HG03571 (cell line): ENCODE data around the gene KLHDC7B.
"Not testable (repeated sequence)": the region's sequence is repeated elsewhere in the genome, so short reads cannot be mapped to it uniquely, and the experiment has no call there.

Experiments
- ATAC-seq: cut with Tn5 transposase; IDR thresholded peaks from one replicate; pipeline ENCODE4 v1.9.1; 2021; ENCODE audit not compliant: unreplicated experiment

The KLHDC7B gene

DNA sequence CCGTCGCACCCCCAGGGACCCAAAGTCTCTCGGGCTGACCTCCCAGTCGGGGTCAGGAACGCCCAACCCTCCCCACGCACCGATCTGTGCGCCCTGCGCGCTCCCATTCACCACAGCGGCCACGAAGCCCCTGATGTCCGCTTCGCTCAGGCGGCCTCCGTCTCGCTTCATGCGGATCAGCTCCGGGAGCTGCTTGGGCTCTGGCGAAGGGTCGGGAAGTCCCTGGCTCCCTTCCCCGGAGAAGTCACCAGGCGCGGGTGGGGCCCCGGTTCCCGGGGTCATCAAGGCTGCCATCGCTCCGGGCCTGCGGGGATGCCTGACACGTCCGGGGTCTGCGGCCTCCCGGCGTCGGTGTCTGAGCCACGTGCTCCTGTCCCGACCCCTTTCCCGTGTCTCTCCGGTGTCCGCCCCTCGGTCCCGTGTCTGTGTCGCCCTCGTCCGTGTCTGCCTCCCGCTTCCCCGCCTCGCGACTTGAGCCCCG, 16.2 kb upstream of the KLHDC7B start:
- ATAC-seq = no peak

DNA sequence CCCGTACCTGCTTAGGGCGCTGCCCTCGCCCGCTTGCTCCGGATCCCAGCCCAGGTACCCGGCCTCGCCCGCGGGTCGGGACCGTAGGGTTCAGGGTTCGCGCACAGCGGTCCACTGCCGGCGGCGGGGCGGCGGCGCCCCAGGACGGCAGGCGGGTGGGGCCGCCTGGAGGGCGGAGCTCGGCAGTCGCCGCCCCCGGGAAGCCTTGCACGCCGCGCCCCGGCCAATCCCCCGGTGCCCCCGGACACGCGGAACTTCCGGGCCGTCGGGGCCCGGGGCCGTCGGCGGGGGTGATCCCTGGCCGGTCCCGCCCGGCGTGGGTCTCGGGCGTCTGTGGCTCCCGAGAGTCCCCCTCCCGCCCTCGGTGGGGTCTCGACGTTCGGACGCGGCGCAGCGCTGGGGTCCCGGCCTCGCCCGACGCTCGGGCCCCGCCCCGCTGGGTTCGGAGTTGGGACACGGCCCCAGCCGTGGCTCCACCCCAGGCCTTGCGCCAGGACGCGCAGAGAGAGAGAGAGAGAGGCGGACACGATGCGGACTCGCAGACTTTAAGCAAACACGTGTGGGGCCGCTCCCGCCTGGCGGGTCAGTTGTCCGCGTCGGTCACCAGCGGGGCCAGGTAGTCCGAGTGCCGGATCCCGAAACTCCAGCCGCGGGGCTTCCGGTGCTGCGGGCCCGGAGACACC, 15.7 kb upstream of the KLHDC7B start, which contains the start of gene TYMP:
TYMP (minus strand) TSS at position 116 of the 683 bp plus-strand sequence. CDS start 303 bp downstream, outside the sequence.
- ATAC-seq = no peak

DNA sequence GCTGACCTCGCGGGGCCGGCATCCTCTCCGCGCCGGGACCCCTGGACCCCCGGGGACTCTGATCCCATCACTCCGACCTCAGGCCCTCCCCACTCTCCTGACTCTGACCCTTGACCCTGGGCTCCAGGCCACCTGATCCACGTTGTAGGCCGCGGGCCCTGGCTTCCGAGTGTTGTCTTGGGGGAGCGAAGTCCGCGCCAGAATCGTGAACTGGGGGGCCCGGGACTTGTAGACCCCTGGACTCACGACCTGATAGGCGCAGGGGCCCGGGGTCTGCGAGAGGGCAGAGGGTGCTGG, 15.2 kb upstream of the KLHDC7B start:
- no peak for ATAC-seq

DNA sequence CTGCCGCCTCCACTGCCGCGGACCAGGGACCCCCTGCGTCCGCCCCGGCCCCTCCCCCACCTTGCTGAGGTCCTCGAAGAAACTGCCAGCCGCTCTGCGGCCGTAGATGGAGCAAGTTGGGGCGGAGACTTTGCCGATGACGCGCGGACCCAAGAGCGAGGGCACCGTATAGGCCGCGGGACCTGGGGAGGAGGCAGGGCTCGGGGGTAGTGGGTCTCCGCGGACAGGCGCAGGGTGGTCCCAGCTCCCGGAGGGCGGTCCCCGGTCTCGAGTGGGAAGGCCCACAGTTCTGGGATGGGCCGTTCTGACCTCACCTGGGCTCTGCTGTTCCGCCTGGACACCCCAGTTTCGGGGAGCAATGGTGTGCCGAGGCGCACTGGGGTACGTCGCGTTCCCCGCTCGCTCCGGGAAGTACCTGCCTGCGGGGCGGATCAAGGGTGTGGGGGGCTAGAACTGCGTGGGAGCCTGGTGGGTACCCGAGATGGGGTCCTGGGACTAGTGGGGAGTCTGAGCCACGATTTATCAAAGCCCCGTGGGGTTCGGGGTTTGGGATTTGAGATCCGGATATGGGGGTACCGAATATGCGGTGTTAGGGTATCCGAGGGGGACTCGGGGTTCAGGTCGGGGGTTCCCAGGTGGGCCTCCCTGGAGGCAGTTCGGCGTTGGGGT, 14.7 kb upstream of the KLHDC7B start:
- ATAC-seq = peak; percentile 26

DNA sequence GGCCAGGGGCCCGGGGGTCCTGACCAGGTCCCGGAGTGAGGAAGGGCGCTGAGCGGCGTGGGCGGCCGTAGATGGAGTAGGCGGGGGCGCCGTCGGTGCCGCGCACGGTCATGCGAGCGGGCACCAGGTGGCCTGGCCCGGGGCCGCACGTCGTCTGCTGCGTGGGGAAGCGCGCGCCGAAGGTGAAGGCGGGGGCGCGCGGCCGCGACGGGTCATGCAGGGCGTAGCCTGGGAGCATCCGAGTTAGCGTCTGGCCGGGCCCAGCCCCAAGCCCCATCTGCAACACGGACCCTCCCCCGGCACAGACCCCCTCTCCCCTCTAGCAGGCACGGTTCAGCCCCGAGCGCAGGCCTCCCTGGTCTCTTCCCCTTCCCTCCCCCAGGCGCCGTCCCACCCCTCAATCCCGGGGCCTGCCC, 14.1 kb upstream of the KLHDC7B start:
- no peak for ATAC-seq

DNA sequence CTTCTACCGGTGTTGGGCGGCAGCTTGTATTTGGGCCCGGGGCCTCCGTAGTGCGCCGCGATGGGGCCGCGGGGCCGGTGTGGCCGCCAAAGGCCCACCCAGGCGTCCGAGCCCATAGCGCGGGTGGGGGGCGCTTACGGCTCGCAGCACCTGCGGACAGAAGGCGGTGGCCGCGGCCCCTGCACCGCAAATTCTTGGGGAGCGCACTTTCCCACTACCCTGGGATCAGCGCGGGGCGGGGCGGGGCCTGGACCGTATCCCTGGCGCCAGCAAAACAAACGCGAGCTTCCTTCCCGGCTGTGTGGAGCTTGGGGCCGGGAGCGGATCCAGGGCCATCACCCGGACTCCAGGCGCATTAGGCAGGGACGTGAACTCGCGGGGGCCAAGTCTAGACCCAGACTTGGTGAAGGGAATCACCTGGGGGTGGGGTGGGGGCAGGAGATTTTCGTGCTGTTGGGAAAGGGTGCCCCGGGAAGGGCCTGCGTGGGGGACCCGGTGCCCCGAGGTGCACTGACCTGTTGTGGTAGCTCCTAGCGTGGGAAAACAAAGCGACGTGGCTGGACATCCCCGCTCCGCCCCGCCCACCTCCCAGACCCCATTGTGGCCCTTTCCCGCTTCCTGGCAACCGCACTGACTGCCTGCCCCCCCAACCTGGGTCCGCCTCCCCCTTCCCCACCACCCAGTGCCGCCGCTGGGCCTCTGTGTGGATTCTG, 13.6 kb upstream of the KLHDC7B start:
- ATAC-seq = no peak

DNA sequence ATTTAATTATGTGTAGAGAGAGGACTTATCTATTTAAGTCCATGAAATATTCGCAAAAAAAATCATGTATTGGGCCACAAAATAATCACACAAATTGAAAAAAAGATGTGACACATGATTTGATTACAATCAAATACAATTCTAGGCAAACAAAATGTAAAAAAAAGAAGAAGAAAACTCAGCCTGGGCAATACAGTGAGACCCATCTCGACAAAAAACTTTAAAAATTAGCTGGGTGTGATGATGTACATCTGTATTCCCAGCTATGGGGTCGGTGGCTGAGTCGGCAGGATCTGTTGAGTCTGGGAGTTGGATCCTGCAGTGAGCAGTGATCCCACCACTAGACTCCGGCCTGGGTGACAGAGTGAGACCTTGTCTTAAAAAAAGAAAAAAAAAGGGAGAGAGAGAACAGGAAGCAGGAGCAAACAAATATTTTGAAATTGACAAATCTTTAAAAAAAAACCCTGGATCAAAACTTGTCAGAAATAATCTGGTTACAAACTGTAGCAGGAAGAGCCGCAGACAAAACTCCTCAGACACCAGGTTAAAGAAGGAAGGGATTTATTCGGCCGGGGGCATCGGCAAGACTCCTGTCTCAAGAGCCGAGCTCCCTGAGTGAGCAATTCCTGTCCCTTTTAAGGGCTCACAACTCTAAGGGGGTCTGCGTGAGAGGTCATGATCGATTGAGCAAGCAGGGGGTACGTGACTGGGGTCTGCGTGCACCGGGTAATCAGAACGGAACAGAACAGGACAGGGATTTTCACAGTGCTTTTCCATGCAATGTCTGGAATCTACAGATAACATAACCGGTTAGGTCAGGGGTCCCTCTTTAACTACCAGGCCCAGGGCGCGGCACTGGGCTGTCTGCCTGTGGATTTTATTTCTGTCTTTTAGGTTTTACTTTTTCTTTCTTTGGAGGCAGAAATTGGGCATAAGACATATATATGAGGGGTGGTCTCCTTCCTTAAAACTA, 12.6 kb upstream of the KLHDC7B start:
- no peak for ATAC-seq

DNA sequence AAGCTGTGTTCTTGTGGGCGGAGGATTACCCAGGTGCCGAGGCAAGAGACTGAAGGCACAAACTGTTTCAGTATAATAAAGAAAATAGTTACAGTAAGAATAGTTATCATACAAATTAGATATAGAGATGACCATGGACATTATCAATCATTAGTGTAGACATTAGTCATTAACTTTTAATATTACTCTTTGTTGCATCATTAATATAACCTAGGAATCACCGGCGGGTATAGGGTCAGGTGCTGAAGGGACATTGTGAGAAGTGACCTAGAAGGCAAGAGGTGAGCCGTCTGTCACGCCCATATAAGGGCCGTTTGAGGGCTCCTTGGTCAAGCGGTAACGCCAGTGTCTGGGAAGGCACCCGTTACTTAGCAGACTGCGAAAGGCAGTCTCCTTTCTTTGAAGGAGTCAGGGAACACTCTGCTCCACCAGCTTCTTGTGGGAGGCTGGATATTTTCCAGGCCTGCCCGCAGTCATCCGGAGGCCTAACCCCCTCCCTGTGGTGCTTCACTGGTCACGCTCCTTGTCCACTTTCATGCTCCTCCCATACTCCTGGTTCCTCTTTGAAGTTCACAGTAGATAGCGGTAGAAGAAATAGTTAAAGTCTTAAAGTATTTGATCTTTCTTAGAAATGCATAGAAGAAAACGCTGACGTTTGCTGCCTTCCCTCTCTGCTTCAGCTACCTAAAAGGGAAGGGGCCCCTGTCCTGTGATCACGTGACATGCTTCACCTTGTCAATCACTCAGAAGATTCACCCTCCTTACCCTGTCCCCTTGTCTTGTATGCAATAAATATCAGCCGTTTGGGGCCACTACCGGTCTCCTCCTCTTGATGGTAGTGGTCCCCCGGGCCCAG, 11.6 kb upstream of the KLHDC7B start:
- not testable (repeated sequence) for ATAC-seq

DNA sequence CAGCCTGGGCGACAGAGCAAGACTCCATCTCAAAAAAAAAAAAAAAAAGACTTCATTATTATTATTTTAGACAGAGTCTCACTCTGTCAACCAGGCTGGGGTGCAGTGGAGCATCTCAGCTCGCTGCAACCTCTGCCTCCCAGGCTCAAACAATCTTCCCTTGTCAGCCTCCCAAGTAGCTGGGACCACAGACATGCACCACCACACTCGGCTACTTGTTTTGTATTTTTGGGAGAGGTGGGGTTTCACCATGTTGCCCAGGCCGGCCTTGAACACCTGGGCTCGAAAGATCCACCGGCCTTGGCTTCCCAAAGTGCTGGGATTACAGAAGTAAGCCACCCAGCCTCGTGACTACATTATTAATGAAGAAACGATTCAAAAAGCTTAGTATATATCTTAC, 10.6 kb upstream of the KLHDC7B start:
- ATAC-seq = no peak

DNA sequence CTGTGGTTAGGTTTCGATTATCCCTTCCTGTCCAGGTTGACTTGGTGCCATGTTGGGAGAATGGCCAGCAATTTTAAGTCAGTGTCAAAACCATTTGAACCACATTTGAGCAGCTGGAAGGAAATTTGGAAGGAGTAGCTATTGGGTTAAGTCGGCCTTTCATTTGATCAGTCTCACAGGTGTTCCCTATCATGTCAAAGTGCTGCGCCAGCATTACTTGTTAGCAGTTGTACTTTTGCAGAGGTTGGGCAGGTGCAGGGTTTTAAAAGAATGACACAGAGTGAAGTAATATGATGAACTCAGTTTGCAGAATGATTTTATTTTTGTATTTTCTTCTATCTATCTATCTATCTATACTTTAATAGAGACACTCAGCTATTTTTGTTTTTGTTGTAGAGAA, 9.5 kb upstream of the KLHDC7B start:
- no peak for ATAC-seq

DNA sequence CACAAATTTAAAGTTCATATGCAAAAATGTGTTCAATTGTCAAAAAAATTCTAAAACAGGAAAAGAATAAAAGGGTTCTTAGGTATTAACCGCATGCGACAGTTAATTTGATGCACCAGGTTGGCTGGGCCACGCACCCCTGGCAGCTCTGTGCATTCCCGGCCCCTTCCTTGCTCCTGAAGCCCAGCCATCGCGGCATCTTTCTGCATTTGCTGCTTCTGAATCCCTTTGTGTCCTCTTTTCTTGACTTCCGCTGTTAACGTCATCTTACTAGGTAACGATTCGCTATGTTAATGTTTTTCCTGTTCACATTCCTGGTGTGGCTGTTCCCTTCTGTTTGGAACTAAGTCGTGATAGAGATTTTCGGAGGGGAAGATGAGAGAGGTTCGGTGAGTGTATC, 7.9 kb upstream of the KLHDC7B start:
- ATAC-seq = no peak

DNA sequence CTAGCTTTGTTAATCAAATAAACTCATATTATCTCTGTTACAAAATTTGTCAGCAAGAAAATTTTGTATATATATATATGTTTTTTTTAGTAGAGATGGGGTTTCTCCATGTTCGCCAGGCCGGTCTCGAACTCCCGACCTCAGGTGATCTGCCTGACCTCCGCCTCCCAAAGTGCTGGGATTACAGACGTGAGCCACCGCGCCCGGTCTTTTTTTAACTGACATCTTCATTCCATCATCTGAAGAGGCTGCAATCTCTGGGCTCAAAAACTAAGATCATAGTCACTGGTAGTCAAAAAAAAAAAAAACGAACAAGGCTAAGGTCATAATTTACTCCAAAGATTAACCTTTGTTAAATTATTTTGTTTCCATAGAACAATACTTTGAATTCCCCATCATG, 5.3 kb upstream of the KLHDC7B start:
- no peak for ATAC-seq

DNA sequence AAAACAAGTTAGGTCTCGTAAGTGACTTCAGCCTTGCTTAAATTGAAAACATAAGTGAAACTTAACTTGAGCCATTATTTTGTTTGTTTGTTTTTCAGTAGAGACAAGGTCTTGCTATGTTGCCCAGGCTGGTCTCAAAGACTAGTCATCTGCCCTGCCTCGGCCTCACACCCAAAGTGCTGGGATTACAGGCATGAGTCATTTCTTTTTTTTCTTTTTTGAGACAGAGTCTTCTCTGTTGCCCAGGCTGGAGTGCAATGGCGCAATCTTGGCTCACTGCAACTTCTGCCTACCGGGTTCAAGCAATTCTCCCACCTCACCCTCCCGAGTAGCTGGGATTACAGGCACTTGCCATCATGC, 4.1 kb upstream of the KLHDC7B start:
- not testable (repeated sequence) for ATAC-seq

DNA sequence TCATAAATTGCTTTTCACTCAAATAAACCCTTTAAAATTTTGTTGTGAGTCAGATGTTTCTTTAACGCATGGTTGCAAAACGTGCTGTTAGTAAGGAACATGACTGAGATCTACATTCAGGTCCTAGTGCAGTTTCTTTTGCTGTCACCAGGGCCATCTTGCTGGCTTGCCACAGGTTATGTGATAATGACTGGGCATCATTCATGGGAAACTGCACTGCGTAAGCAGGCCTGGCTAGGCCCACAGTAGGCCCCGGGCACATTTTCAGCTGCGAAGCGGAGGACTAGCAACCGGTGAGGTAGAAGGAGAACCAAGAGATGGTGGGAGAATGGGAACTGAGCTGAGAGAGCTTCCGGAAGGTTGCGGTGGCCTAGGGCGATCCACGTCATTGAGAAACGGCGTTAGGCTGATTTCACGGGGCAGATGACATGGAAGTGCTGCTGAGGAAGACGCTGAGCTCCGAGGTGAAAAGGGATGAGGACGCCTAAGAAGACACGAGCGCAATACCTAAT, 3.2 kb upstream of the KLHDC7B start:
- no peak for ATAC-seq

DNA sequence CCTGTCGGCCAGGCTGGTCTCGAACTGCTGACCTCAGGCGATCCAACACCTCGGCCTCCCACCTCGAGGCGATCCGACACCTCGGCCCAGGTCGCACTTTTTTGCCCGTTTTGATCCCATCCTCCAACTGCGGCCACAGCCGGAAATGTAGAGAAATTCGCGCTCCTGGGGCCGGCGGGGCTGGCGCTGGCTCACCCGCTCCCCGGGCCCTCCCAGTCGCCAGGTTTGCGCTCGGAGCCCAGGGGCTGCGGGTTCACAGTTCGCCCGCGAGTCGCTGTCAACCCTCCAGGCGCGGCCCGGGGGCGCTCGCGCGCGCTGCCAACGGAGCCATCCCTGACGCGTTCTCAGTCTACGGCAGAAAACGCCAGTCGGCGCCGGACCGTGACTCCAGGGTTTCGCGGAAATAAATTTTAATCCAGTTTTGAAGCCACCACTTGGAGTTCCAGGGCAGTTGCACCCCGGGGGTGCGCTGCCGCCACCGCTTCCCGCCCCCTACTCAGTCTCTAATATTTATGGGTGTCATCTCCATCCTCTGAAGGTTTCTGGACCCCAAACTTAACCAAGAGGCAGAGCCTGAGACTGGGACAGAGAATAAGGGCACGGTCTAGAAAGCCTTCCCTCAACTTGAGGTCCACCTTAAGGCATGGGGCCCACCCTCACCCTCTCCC, 1.5 kb upstream of the KLHDC7B start:
- ATAC-seq = no peak

DNA sequence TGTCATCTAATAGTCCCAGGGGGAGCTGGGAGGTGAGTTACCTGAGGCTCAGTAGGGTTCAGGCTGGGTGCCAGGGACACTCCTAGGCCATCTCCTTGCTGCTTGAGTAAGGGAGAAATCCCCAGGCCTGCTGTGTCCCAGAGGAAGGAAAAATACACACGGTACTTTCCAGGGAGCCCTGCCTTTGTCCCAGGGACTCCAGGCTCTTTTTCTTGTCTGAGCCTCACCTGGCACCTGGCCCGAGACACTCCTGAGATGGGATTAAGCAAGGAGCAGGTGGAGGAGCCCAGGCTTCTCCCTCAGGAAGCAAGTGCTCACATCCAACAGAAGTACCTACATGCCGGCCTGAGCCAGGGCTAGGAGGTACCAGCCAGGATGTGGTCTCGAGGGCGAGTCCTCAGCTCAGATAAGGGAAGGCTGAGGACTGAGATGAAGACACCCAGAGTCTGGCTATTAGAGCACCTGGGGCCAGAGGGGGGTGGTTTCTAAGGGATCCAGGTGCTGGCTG, 899 bp upstream of the KLHDC7B start:
- no peak for ATAC-seq

DNA sequence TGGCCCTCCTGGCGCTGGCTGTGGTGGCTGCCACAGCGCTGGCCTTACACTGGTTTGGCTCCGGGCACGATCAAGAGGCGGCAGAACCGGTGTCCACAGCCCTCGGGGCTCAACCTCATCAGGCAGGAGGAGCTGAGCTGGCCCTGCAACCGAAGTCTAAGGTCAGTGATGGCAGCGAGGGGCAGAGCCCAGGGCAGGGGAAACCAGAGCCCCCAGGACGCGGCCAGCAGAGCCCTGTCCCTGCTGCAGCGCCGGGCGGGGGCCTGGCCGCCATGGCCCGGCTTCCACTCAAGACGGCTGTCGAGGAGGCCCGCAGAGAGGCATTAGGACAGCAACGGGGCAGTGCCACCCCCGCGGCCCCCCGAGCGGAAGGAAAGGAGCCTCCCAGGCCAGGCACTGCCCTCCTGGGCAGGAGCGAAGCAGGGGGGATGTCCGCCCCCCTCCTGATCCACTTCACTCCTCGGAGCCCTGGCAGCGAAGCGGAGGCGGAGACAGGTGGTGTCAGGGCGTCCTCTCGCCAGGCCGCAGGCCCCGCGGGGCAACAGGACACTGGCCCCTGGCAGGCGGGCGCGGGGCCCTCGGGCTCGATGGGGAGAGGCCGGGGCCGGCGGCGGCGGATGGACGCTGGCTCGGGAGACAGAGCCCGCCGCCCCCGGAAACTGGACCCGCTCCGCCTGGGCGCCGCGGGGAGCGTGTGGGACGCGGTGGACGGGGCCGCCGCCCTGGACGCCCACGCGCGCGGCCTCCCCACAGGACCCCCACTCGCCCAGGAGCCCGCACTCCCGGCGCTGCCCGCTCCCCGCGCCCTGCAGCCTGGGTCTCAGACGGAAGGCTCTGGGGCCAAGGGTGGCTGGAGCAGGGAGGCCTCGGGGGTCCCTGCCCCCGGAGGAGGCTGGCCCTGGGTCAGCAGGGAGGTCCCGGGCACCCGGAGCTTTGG, 895 bp downstream of the KLHDC7B start:
- ATAC-seq = no peak
